ENCODE data around the gene PPFIBP1. TPM values are rescaled to one million over a fixed set of nuclear protein-coding genes. Genes with fewer than 3 reads are reported as not detected.

The PPFIBP1 gene
- total RNA-seq, 1 donor from 2014 or later = 81.5 TPM

DNA sequence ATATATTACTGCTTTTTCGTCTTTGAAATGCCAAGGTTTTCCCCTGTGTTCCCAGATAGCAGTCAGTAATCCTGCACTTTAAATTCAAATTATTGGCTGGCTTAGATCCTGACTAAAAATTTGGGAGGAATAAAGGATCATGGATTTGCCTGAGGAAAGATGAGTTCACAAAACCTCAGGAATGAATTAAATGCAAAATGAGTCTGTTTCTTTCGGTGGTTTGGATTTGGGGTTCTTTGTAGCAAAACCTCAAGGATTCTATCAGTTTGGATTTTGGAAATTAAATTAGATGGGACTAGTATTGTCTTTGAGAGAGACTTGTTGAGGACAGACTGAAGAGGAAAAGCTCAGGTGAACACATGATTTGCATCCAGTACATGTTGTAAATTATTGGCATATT is 36.1 kb downstream of the PPFIBP1 start:
- TF ChIP-seq, protein P1, sequence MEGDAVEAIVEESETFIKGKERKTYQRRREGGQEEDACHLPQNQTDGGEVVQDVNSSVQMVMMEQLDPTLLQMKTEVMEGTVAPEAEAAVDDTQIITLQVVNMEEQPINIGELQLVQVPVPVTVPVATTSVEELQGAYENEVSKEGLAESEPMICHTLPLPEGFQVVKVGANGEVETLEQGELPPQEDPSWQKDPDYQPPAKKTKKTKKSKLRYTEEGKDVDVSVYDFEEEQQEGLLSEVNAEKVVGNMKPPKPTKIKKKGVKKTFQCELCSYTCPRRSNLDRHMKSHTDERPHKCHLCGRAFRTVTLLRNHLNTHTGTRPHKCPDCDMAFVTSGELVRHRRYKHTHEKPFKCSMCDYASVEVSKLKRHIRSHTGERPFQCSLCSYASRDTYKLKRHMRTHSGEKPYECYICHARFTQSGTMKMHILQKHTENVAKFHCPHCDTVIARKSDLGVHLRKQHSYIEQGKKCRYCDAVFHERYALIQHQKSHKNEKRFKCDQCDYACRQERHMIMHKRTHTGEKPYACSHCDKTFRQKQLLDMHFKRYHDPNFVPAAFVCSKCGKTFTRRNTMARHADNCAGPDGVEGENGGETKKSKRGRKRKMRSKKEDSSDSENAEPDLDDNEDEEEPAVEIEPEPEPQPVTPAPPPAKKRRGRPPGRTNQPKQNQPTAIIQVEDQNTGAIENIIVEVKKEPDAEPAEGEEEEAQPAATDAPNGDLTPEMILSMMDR (conservative IDR thresholded peaks at IDR 0.05; ENCODE audit: low read depth, low read length) = no peak
- no peak overlapping the region for H3K4me3 ChIP-seq (ENCODE audit: low read depth, low read length)
- no peak for DNase-seq (ENCODE audit: low read depth)

DNA sequence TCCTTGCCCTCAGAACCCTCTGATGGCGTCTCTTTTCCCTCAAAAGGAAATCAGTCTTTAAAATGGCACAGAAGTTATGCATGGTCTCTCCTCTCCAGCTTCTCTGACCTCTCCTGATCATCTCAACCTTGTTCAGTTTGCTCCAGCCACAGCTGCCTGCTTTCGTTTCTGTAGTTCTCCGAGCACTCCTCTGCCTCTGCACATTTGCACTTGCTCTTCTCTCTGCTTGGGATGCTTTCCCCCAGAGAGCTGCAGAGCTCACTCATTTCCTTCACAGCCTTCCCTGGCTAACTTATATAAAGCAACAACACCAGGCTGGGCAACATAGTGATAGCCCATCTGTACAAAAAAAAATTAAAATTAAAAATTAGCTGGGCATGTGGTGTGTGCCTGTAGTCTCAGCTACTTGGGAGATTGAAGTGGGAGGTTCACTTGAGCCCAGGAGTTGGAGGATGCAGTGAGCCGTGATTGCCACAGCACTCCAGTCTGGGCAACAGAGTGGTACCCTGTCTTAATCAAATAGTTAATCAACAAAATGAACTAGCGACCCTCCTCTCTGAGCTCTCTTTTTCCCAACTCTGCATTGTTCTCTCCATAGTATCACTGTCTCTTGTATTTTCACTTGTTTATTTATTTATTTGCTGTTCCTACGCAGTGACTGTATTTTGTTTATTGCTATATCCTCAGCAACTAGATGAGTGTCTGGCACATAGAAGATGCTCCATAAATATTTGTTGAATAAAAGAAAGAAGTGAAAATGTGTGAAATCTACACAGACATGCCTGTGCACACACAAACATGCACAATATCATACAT is 37.7 kb downstream of the PPFIBP1 start:
- DNase-seq (ENCODE audit: low read depth) = no peak
- no peak overlapping the region for H3K4me3 ChIP-seq (ENCODE audit: low read depth, low read length)
- TF ChIP-seq, protein P1 (conservative IDR thresholded peaks at IDR 0.05; ENCODE audit: low read depth, low read length) = no peak

DNA sequence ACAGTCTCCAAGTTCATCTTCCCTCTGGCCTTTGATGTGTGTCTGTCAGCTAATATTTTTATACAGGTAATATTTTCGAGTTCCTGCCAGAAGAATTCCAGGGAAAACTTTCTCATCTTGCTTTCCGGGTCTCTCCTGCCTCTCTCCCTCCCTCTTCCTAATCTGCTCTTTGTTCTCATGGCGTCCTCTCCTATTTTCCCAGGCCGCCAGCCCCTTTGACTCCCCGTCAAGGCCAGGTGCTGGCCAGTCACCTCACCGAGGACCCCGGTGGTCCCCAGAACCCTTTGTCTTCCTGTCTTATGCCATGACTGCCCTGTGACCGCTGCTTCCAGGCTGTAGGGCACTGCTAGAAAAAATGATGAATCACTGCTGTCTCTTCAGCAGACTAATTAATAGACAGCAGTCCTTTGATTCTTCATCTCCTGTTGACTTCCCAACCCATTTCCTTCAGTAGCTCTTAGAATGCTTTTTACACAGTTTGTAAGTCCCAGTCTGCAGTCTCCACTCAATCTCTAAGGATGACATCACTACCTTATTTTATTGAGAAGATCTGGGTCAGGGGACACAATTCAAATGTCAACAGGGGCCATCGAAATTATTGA is 40.7 kb downstream of the PPFIBP1 start:
- no peak overlapping the region for H3K4me3 ChIP-seq (ENCODE audit: low read depth, low read length)
- DNase-seq (ENCODE audit: low read depth) = no peak
- TF ChIP-seq, protein P1 (conservative IDR thresholded peaks at IDR 0.05; ENCODE audit: low read depth, low read length) = no peak

DNA sequence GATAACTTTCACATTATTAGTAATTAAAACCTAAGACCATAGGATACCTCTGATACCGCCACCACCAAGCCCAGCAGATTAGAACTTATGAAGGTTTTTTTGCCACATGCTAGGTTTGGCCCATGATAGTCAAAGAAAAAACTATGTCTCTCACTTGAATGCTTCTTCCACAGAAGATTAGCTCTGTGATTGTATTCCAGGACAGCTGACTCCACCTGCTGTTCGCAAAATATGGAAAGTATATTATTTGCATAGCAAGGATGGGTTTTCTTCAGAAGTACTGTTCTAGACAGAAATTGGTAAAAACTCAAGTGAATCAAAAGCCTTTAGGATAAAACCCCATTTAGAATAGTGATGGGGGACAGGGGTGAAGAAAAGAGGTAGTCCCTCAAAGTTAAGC is 42.2 kb downstream of the PPFIBP1 start:
- TF ChIP-seq, protein P1 (conservative IDR thresholded peaks at IDR 0.05; ENCODE audit: low read depth, low read length) = no peak
- no peak for DNase-seq (ENCODE audit: low read depth)
- no peak overlapping the region for H3K4me3 ChIP-seq (ENCODE audit: low read depth, low read length)

DNA sequence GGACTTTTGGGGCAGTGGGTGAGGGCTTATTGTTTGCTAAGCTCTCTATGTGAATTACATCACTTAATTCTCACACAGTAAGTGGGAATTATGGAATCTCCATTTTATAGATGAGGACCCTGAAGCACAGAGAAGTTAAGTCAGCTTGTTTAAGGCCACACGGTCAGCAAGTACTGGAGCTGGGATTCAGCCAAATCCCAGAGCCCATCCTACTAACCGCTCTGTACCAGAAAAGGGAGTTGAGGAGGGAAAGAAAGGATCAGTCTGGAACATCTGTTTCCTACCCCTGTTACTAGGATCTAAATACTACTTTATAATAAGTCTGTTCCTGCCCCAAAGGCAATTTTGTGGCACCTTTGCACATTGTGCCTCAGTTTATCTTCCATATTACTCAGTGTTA is 42.6 kb downstream of the PPFIBP1 start:
- DNase-seq (ENCODE audit: low read depth) = no peak
- TF ChIP-seq, protein P1 (conservative IDR thresholded peaks at IDR 0.05; ENCODE audit: low read depth, low read length) = no peak
- H3K4me3 ChIP-seq (ENCODE audit: low read depth, low read length) = no peak overlapping the region

DNA sequence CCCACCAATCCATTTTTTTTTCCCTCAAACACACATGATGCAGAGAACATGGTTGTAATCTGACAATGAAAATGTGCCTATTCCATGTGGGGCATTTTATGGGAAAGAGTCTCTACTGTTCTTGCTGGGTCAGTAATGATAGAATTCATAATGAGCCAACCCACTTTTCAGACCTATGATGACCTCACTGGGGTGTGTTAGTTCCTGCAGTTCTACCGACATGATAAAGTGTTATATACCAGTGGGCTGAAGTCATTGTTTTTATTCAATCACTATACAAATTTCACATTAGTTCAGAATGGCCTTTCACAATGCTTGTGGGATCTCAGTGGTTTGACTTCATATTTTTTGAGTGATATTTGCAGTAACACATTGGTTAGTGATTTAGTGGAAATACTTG is 47.5 kb downstream of the PPFIBP1 start:
- no peak for DNase-seq (ENCODE audit: low read depth)
- TF ChIP-seq, protein P1 (conservative IDR thresholded peaks at IDR 0.05; ENCODE audit: low read depth, low read length) = no peak
- H3K4me3 ChIP-seq (ENCODE audit: low read depth, low read length) = no peak overlapping the region
